GM12878 (cell line): ENCODE data around the gene C1orf141. TPM values are rescaled to one million over a fixed set of nuclear protein-coding genes. Genes with fewer than 3 reads are reported as not detected.
"Not testable (repeated sequence)": the region's sequence is repeated elsewhere in the genome, so short reads cannot be mapped to it uniquely, and the experiment has no call there.

Experiments
- ATAC-seq: fragments of 200-7000 bp; cut with Tn5 transposase; 3 replicates; pipeline ENCODE4 v1.9.1; 2020; ENCODE audit warnings: mild to moderate bottlenecking, moderate library complexity
- BruUV-seq: library from RNA; stranded (reverse); fragments of 400-500 nt; replicated peaks from 2 replicates; lab custom pipeline; 2021; lab: Mats Ljungman, UMichigan
- CTCF ChIA-PET: fragments of 300-600 bp; sonication (Branson Sonifier 250); formaldehyde crosslinking; extraction: SDS; loops from one replicate; lab custom pipeline; 2021; ENCODE audit warnings: inconsistent platforms; lab: Yijun Ruan, JAX
- POLR2A ChIA-PET: fragments of 350-600 bp; formaldehyde crosslinking; extraction: SDS; loops from one replicate; lab custom pipeline; 2021; ENCODE audit warnings: inconsistent platforms; lab: Charles Lee
- RAD21 ChIA-PET: fragments of 300-600 bp; sonication (Branson Sonifier 250); formaldehyde crosslinking; loops from one replicate; lab custom pipeline; 2023; ENCODE audit warnings: antibody characterized with exemption; ENCODE audit not compliant: unreplicated experiment; lab: Charles Lee
- SMC1A ChIA-PET: fragments of 300-600 bp; sonication (Branson Sonifier 250); formaldehyde crosslinking; loops from one replicate; lab custom pipeline; 2023; ENCODE audit not compliant: unreplicated experiment, uncharacterized antibody; lab: Charles Lee
- DNase-seq: peaks from one replicate; pipeline ENCODE4 v3.0.0-alpha.2; 2011; ENCODE audit warnings: low read depth, low spot score
- FAIRE-seq: peaks from 3 replicates; lab custom pipeline; 2011; peaks lifted over from hg19 to GRCh38; lab: Jason Lieb, UNC
- H2AFZ ChIP-seq: 2 replicates; pipeline ENCODE4 v1.6.0; 2011; ENCODE audit warnings: low read depth, low read length, control low read depth; ENCODE audit not compliant: control insufficient read depth
- H3K27ac ChIP-seq: 2 replicates; pipeline ENCODE4 v1.5.1; 2011; ENCODE audit warnings: control low read depth; ENCODE audit not compliant: control insufficient read depth, insufficient read depth
- H3K27me3 ChIP-seq, 2 experiments: replicated peaks in 1 of 2; 2 replicates each; pipeline versions ENCODE4 v1.6.0 to v1.6.1; 2011; ENCODE audit warnings: low read length in 1 of 2; ENCODE audit not compliant: control insufficient read depth in 2 of 2, insufficient read depth in 2 of 2
- H3K36me3 ChIP-seq, 2 experiments: 2 replicates each; pipeline ENCODE4 v1.5.1; 2011; ENCODE audit warnings: low read length in 1 of 2; ENCODE audit not compliant: control insufficient read depth in 2 of 2, insufficient read depth in 2 of 2
- H3K4me1 ChIP-seq: 2 replicates; pipeline ENCODE4 v1.6.1; 2011; ENCODE audit warnings: mild to moderate bottlenecking, low read length, moderate library complexity, mixed read lengths; ENCODE audit not compliant: control insufficient read depth, insufficient read depth
- H3K4me2 ChIP-seq: 2 replicates; pipeline ENCODE4 v1.6.0; 2011; ENCODE audit warnings: control low read depth; ENCODE audit not compliant: control insufficient read depth, insufficient read depth
- H3K4me3 ChIP-seq: fragments of 200-600 bp; sonication (generic); 2 replicates; pipeline ENCODE4 v1.5.1; 2016
- H3K79me2 ChIP-seq: 2 replicates; pipeline ENCODE4 v1.6.0; 2011; ENCODE audit warnings: low read length; ENCODE audit not compliant: control insufficient read depth, insufficient read depth
- H3K9ac ChIP-seq: 2 replicates; pipeline ENCODE4 v1.8.0; 2011; ENCODE audit warnings: low read length, control low read depth, mixed read lengths; ENCODE audit not compliant: control insufficient read depth, insufficient read depth
- H3K9me3 ChIP-seq: replicated peaks from 3 replicates; pipeline ENCODE4 v1.5.1; 2011; ENCODE audit warnings: mild to moderate bottlenecking, low read length; ENCODE audit not compliant: control insufficient read depth, insufficient read depth
- H4K20me1 ChIP-seq: 2 replicates; pipeline ENCODE4 v1.6.0; 2011; ENCODE audit not compliant: control insufficient read depth, insufficient read depth
- CTCF ChIP-seq, 3 experiments: IDR thresholded peaks in 2 of 3; conservative IDR thresholded peaks in 1 of 3; 2 replicates each; pipeline ENCODE4 v1.5.1; 2011; ENCODE audit warnings: low read depth in 3 of 3, low read length in 3 of 3, mild to moderate bottlenecking in 3 of 3, control low read depth in 2 of 3, moderate library complexity in 2 of 3, inconsistent platforms in 1 of 3, mixed read lengths in 1 of 3; ENCODE audit not compliant: control insufficient read depth in 2 of 3, insufficient read depth in 1 of 3; ENCODE audit errors: extremely low read depth in 1 of 3
- IKZF1 ChIP-seq: fragments of 450-650 bp; conservative IDR thresholded peaks from 2 replicates; pipeline ENCODE4 v1.6.1; 2017; ENCODE audit warnings: antibody characterized with exemption, mild to moderate bottlenecking
- IKZF2 ChIP-seq, 2 experiments: fragments of 450-650 bp; IDR thresholded peaks; 2 replicates each; pipeline ENCODE4 v1.6.1; 2017; ENCODE audit warnings: mild to moderate bottlenecking in 2 of 2, moderate library complexity in 2 of 2
- KLF5 ChIP-seq: fragments of 450-650 bp; IDR thresholded peaks from 2 replicates; pipeline ENCODE4 v1.6.1; 2014; ENCODE audit warnings: mild to moderate bottlenecking; ENCODE audit not compliant: partially characterized antibody
- NFYB ChIP-seq: IDR thresholded peaks from 2 replicates; pipeline ENCODE4 v1.6.1; 2011; ENCODE audit warnings: low read depth, mild to moderate bottlenecking, low read length, improper control_type of control experiment, moderate library complexity; ENCODE audit not compliant: insufficient read depth
- RAD51 ChIP-seq: fragments of 450-650 bp; IDR thresholded peaks from 2 replicates; pipeline ENCODE4 v1.6.1; 2016; ENCODE audit warnings: moderate library complexity, mild to moderate bottlenecking, inconsistent platforms
- USF1 ChIP-seq: IDR thresholded peaks from 2 replicates; pipeline ENCODE4 v1.6.1; 2011; ENCODE audit warnings: borderline replicate concordance, low read depth, mild to moderate bottlenecking, moderate library complexity, mixed read lengths, low read length; ENCODE audit not compliant: insufficient read depth; ENCODE audit errors: extremely low read length
- ZZZ3 ChIP-seq: IDR thresholded peaks from 2 replicates; pipeline ENCODE4 v1.6.1; 2011; ENCODE audit warnings: low read depth; ENCODE audit not compliant: control insufficient read depth, insufficient read length
- WGBS: methylation state at CpG from one replicate; pipeline ENCODE4 v1.1.6; 2016; ENCODE audit warnings: low lambda C conversion rate; ENCODE audit not compliant: insufficient replicate concordance, insufficient coverage; ENCODE audit errors: missing lambda C conversion rate; 5-methylcytosine and 5-hydroxymethylcytosine counted together
- in situ Hi-C: fragments of 300-500 bp; cut with MboI; formaldehyde crosslinking; loops from 9 replicates; pipeline ENCODE4 v1.14.3; 2018; ENCODE audit warnings: mixed read lengths
- intact Hi-C: fragments of 100-400 bp; cut with micrococcal nuclease; formaldehyde crosslinking; loops from one replicate; pipeline ENCODE4 v1.14.2; 2022; ENCODE audit not compliant: unreplicated experiment
- polyA plus RNA-seq, 11 experiments: library from polyadenylated mRNA; depleted of rRNA in 4 of 11; unstranded in 6 of 11; stranded (reverse) in 5 of 11; fragments of >200 nt; fragmentation: Nextera tagmentation in 4 of 11; fragmentation: Illumina TruSeq in 1 of 11; extraction: Ambion mirVana in 4 of 11; extraction: Trizol in 1 of 11; gene quantifications; 1 replicate in 1 of 11; 2 replicates in 10 of 11; pipeline versions ENCODE4 v1.2.1 to v1.2.3, GENCODE V29; 2011 to 2016; ENCODE audit warnings: inconsistent platforms in 2 of 11, missing spikeins in 2 of 11, low read depth in 1 of 11
- total RNA-seq, 4 experiments: library from RNA; depleted of rRNA in 3 of 4; stranded (reverse); fragments of >200 nt in 3 of 4; fragmentation: Illumina TruSeq in 1 of 4; extraction: Trizol in 1 of 4; gene quantifications; 2 replicates each; pipeline versions ENCODE4 v1.2.1 to v1.2.3, GENCODE V29; 2013 to 2021

Gene C1orf141
- total and polyA plus RNA-seq, 10 of the 15 experiments (the other 5 are each of a cell fraction or from before 2014, with no cell fraction given), result not detected

- peak; percentile 68 to 87 (median 78) for TF ChIP-seq CTCF (IDR thresholded peaks at IDR 0.05 in 2 of 3, conservative IDR thresholded peaks at IDR 0.05 in 1 of 3; ENCODE audit: control insufficient read depth in 2 of 3, extremely low read depth in 1 of 3, insufficient read depth in 1 of 3, low read depth in 3 of 3, low read length in 3 of 3)
These were observed 14.5 kb upstream of the C1orf141 start (continued) for GRCh38 chr1:67149179-67149770.

- no peak for DNase-seq
- Histone ChIP-seq H3K27ac (no peak overlapping the region), H3K79me2 (no peaks in the 10 kb centered on the region), H3K9me3 (no peaks in the 10 kb centered on the region), H3K4me1 (0 out of 2 replicates have a peak, but pooled peaks cover 2% of the 10 kb centered on the region), H3K36me3 (no peaks in the 10 kb centered on the region), H3K4me2 (no peak overlapping the region), H2AFZ (peak overlapping the region; percentile 42), H3K27me3 (no peaks in the 10 kb centered on the region), H3K4me3 (no peak overlapping the region), H4K20me1 (no peaks in the 10 kb centered on the region), H3K9ac (no peak overlapping the region)
- peak; percentile 51 for ATAC-seq
- no peak for FAIRE-seq
- in situ Hi-C loops (loop anchor here (5.0 kb wide), 2 partner anchors 156 to 386 kb away; no protein-coding TSS in a partner anchor), intact Hi-C loops (loop anchor here (1.0 to 10.0 kb wide), 4 partner anchors 96 to 384 kb away; partner anchors contain the start of gene SLC35D1)
- ChIA-PET SMC1A (interaction anchor here (0.6 to 7.8 kb wide), 44 partner anchors 9 to 416 kb away, joined by 3 to 212 read pairs (median 4); partner anchors contain the start of genes DNAI4, IL23R and MIER1), POLR2A (interaction anchor here (0.6 to 1.7 kb wide), 7 partner anchors 19 to 283 kb away, joined by 3 to 6 read pairs (median 3); partner anchors contain the start of gene SLC35D1), CTCF (interaction anchor here (0.7 to 7.0 kb wide), 53 partner anchors 11 to 644 kb away, joined by 3 to 193 read pairs (median 5); partner anchors contain the start of genes IL23R and SLC35D1), RAD21 (interaction anchor here (0.8 to 4.0 kb wide), 25 partner anchors 9 to 391 kb away, joined by 3 to 102 read pairs (median 5); partner anchors contain the start of genes IL23R and SLC35D1)
- peak; percentile 59 for TF ChIP-seq NFYB
- TF ChIP-seq ZZZ3, result no peak
- TF ChIP-seq KLF5, result no peak
- peak; percentile 28; the same call in 1 of the 2 replicates for TF ChIP-seq IKZF1
- peak; percentile 66 for TF ChIP-seq RAD51
- peak in 1 of 2 experiments; percentile 62; a peak in 1 of 4 replicates for TF ChIP-seq IKZF2 (IDR thresholded peaks at IDR 0.05)
- peak; percentile 15 for TF ChIP-seq USF1
- BruUV-seq, result no TSS peak
- 33% methylated on average over 6 of the region's 6 CpGs for WGBS
These were observed 13.9 kb upstream of the C1orf141 start for GRCh38 chr1:67148516-67149178.

GRCh38 chr1:67147973-67148372 lies 13.2 kb upstream of the C1orf141 start:
- WGBS, result 87% methylated on average over 20 of the region's 20 CpGs
- SMC1A ChIA-PET, result interaction anchor here (0.6 to 7.8 kb wide), 26 partner anchors 8 to 420 kb away, joined by 3 to 212 read pairs (median 4); partner anchors contain the start of genes DNAI4 and MIER1
- intact Hi-C loops (loop anchor here (2.0 to 10.0 kb wide), 3 partner anchors 96 to 383 kb away; partner anchors contain the start of gene SLC35D1), in situ Hi-C loops (loop anchor here (5.0 kb wide), 2 partner anchors 156 to 386 kb away; no protein-coding TSS in a partner anchor)
- not testable (repeated sequence) for FAIRE-seq, H4K20me1 ChIP-seq, H3K27ac ChIP-seq, H3K4me1 ChIP-seq, H3K79me2 ChIP-seq, BruUV-seq, H3K9me3 ChIP-seq, H3K4me2 ChIP-seq, DNase-seq, ATAC-seq, H3K27me3 ChIP-seq, H3K36me3 ChIP-seq, H3K9ac ChIP-seq, H2AFZ ChIP-seq, H3K4me3 ChIP-seq
- POLR2A ChIA-PET, result interaction anchor here (0.6 to 1.4 kb wide), 3 partner anchors 23 to 164 kb away, joined by 3 to 4 read pairs (median 3); no protein-coding TSS in a partner anchor
- RAD21 ChIA-PET, result interaction anchor here (1.6 to 4.0 kb wide), 13 partner anchors 17 to 383 kb away, joined by 4 to 102 read pairs (median 8); partner anchors contain the start of genes IL23R and SLC35D1
- CTCF ChIA-PET, result interaction anchor here (1.0 to 7.0 kb wide), 26 partner anchors 10 to 385 kb away, joined by 3 to 193 read pairs (median 13); partner anchors contain the start of genes IL23R and SLC35D1
